ENCODE measurements around the gene MDFI.

DNA sequence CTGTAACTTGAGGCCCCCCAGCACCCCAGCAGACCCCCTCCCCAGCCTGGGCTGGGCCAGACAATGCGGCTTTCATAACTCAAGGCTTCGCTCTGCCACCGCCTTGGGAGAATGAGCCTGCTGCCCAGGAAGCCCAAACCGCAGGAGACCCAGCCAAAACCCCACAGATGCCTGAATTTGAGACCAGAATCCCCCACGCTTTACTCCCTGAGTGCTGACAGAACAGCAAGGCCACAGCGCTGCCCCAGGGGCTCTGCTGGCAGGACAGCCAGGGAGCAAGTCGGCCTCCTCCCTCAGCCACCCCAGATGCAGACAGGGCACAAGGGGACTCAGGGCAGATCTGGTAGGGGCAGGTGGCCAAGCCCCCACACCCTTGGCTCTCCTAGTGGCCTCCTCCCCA, 2.2 kb downstream of the MDFI start:
- TF ChIP-seq EZH2phosphoT487 (IDR thresholded peaks at IDR 0.05; ENCODE audit: unreplicated experiment) (no peak), CREB1 (CRISPR knock-in tag; IDR thresholded peaks at IDR 0.05; ENCODE audit: low read depth) (no peak), POLR2AphosphoS5 (IDR thresholded peaks at IDR 0.05; ENCODE audit: low read depth) (no peak), EZH2 (IDR thresholded peaks at IDR 0.05; ENCODE audit: low read depth, unreplicated experiment) (no peak), STAT1 (IDR thresholded peaks at IDR 0.05; ENCODE audit: unreplicated experiment) (no peak), ZNF114 (CRISPR knock-in tag; IDR thresholded peaks at IDR 0.05) (no peak), ZNF331 (CRISPR knock-in tag; IDR thresholded peaks at IDR 0.05; ENCODE audit: low read depth) (no peak), NANOG (IDR thresholded peaks at IDR 0.05; ENCODE audit: borderline replicate concordance) (no peak), JUNB (IDR thresholded peaks at IDR 0.05; ENCODE audit: unreplicated experiment) (no peak)
- TF ChIP-seq, protein P1, sequence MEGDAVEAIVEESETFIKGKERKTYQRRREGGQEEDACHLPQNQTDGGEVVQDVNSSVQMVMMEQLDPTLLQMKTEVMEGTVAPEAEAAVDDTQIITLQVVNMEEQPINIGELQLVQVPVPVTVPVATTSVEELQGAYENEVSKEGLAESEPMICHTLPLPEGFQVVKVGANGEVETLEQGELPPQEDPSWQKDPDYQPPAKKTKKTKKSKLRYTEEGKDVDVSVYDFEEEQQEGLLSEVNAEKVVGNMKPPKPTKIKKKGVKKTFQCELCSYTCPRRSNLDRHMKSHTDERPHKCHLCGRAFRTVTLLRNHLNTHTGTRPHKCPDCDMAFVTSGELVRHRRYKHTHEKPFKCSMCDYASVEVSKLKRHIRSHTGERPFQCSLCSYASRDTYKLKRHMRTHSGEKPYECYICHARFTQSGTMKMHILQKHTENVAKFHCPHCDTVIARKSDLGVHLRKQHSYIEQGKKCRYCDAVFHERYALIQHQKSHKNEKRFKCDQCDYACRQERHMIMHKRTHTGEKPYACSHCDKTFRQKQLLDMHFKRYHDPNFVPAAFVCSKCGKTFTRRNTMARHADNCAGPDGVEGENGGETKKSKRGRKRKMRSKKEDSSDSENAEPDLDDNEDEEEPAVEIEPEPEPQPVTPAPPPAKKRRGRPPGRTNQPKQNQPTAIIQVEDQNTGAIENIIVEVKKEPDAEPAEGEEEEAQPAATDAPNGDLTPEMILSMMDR (conservative IDR thresholded peaks at IDR 0.05; ENCODE audit: low read depth in 2 of 2) = no peak
- TF ChIP-seq, protein P2, sequence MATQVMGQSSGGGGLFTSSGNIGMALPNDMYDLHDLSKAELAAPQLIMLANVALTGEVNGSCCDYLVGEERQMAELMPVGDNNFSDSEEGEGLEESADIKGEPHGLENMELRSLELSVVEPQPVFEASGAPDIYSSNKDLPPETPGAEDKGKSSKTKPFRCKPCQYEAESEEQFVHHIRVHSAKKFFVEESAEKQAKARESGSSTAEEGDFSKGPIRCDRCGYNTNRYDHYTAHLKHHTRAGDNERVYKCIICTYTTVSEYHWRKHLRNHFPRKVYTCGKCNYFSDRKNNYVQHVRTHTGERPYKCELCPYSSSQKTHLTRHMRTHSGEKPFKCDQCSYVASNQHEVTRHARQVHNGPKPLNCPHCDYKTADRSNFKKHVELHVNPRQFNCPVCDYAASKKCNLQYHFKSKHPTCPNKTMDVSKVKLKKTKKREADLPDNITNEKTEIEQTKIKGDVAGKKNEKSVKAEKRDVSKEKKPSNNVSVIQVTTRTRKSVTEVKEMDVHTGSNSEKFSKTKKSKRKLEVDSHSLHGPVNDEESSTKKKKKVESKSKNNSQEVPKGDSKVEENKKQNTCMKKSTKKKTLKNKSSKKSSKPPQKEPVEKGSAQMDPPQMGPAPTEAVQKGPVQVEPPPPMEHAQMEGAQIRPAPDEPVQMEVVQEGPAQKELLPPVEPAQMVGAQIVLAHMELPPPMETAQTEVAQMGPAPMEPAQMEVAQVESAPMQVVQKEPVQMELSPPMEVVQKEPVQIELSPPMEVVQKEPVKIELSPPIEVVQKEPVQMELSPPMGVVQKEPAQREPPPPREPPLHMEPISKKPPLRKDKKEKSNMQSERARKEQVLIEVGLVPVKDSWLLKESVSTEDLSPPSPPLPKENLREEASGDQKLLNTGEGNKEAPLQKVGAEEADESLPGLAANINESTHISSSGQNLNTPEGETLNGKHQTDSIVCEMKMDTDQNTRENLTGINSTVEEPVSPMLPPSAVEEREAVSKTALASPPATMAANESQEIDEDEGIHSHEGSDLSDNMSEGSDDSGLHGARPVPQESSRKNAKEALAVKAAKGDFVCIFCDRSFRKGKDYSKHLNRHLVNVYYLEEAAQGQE (IDR thresholded peaks at IDR 0.05; ENCODE audit: unreplicated experiment) = no peak
- TF ChIP-seq, protein P3, sequence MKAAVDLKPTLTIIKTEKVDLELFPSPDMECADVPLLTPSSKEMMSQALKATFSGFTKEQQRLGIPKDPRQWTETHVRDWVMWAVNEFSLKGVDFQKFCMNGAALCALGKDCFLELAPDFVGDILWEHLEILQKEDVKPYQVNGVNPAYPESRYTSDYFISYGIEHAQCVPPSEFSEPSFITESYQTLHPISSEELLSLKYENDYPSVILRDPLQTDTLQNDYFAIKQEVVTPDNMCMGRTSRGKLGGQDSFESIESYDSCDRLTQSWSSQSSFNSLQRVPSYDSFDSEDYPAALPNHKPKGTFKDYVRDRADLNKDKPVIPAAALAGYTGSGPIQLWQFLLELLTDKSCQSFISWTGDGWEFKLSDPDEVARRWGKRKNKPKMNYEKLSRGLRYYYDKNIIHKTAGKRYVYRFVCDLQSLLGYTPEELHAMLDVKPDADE (IDR thresholded peaks at IDR 0.05) = no peak
